ENCODE data around the gene LY6G5B. TPM values are rescaled to one million over a fixed set of nuclear protein-coding genes. Genes with fewer than 3 reads are reported as not detected.

LY6G5B gene
- total RNA-seq, 2 experiments from 2014 or later: 18.1 to 20.1 TPM

DNA sequence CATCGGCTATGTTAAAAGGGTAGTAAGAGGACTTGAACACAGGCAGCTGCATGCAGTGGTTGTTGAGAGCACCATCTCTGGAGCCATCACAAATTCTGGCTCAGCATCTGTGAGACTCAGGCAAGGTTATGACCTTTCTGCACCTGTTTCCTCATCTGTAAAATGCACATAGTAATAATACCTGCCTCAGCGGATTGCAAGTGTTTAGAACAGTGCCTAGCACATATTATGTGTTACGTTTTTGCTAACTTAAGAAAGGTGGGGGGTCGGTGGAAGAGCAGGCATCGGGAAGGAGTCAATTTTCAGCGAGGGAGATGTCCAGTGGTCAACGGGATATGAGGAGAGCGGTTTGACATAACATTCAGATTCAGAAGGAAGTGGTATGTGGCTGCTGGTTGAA lies 8.2 kb downstream of the LY6G5B start:
- POLR2A ChIA-PET: no interaction called here

DNA sequence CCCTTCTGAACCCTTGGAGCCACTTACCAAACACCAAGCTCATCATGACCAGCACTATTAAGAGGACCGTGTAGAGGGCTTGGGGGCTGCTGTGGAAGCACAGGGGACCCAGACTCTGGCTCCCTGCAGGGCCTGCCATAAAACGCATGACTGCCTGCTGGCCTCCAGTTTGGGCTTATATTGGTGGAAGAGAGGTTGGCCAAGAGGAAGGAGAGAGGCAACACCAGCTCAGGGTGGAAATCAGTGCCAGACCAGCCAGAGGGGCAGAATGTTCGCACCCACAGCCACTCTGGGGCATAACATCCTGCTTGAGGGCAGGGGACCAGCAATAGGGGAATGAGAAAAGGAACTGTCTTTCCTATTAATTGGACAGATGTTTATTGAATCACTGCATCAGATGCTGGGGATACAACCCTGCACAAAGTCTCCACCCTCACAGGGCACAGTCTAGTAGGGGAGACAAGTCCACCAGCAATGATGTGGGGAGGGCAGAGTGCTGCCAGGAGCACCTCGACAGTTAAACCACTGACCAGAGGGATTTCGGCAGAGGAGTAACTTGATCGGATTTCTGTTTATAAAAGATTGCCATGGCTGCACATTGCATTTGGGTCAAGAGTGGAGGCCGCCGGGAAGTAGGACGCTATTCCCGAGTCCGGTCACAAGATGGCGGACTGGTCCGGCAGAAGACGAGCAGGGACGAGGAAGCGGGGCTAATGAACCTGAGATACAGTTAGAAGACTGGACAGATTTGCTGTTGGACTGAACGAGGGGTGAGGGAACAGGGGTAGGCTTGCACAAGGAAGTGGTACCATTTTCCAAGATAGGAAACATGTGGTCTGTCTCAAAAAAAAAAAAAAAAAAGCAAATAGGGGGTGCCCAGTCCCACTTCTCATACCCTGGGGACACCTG lies 10.7 kb downstream of the LY6G5B start, which contains the start of gene LY6G5C:
LY6G5C (minus strand) TSS at position 842 of the 909 bp plus-strand sequence; CDS start at position 148, 694 bp downstream.
- POLR2A ChIA-PET: interaction anchor here (0.6 kb wide), 1 partner anchor 17 kb away, joined by 8 read pairs; no protein-coding TSS in a partner anchor
- CTCF ChIA-PET: interaction anchor here (0.6 to 2.2 kb wide), 8 partner anchors 9 to 217 kb away, joined by 3 to 12 read pairs (median 5); partner anchors contain the start of genes ABHD16A, DDAH2 and EHMT2

More for the DNA sequence above, 8.2 kb downstream of the LY6G5B start:
- CTCF ChIA-PET: interaction anchor here (0.9 kb wide), 1 partner anchor 10 kb away, joined by 3 read pairs; no protein-coding TSS in a partner anchor

DNA sequence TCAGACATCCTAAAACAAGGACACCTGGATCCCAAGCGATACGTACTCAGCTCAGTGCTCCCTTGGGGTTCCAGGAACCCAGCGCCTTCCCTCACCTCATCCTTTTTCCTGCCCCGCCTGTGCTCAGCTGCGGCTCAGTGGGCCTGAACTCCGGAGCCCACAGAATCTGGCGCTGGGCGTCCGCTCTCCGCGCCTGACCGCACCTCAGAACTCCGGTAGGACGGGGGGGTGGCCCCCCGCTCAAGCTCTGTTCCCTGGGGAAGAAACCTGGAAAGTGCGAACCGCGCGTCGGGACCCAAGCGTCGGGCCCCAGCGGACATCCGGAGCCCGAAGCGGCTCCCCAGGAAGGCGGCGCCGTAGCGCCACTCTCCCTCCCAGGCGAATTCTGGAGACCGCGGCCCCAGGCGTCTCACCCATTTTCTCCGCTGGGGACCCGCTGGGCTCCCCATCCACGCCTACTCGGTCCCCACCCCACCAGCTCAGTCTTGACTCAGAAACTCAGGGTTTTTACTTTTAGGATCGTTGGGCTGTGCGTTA lies 11.4 kb downstream of the LY6G5B start:
- ChIA-PET POLR2A (interaction anchor here (0.6 kb wide), 1 partner anchor 18 kb away, joined by 8 read pairs; no protein-coding TSS in a partner anchor), CTCF (interaction anchor here (0.7 to 2.2 kb wide), 6 partner anchors 10 to 93 kb away, joined by 3 to 12 read pairs (median 5); partner anchors contain the start of genes ABHD16A and DDAH2)

DNA sequence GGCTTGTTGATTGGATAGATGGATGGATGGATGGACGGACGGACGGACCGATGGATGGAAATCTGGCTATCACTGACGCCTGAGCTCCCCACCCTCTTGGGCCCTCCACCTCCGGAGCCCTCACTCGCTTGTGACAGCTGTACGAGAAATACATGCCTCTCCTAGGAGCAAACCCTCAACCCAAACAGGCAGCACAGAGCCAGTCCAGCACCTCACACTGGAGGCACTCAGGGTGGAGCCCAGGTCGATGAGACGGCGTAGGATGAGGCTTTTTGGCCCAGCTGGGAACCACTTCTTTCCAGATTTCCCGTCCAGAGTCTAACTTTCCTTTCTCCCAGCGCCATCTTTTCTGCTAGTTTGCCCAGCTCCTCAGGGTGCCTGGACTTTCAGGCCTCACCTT lies 13.8 kb downstream of the LY6G5B start:
- ChIA-PET POLR2A (no interaction called here), CTCF (interaction anchor here (1.5 to 1.7 kb wide), 2 partner anchors 10 to 19 kb away, joined by 3 to 4 read pairs; no protein-coding TSS in a partner anchor)

DNA sequence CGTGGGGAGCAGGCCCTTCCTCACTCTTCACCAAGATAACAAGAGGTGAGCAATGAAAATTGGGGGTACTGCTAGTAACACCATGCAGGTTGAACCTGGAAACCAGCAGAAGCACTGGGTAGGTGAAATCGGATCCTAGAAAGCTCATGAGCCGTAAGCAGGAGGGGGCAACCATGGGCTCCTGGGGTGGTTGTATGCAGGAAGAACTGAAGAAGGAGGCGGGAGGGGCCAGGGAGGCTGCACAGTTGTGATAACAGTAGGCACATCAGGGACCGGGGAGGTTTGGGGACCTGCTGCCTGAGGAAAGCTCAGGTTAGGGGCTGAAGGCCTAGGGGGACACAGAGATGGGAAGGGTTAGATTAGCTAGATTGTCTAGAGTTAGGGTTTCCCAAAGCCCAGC lies 16.7 kb downstream of the LY6G5B start:
- ChIA-PET POLR2A (no interaction called here), CTCF (no interaction called here)

DNA sequence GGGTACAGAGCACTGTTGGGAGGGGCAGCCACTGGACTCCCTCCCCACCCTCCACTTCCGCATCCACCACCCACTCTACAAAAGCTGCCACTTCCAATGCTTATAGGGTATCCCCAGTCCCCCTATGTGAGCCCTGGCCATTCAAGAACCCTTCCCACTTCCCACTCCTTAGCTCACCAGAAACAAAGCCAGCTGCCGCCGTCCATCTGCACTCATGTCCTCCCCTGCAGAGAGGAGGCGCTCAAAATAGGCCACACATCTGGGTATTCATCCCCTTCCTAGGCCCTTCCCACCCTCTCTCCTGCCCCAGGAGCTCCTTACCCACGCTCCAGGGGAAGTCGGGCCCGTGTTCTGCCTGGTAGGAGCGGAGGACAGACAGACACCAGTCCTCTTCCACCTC lies 17.5 kb downstream of the LY6G5B start:
- POLR2A ChIA-PET: interaction anchor here (0.5 kb wide), 1 partner anchor 9 kb away, joined by 5 read pairs; no protein-coding TSS in a partner anchor
- CTCF ChIA-PET: no interaction called here

DNA sequence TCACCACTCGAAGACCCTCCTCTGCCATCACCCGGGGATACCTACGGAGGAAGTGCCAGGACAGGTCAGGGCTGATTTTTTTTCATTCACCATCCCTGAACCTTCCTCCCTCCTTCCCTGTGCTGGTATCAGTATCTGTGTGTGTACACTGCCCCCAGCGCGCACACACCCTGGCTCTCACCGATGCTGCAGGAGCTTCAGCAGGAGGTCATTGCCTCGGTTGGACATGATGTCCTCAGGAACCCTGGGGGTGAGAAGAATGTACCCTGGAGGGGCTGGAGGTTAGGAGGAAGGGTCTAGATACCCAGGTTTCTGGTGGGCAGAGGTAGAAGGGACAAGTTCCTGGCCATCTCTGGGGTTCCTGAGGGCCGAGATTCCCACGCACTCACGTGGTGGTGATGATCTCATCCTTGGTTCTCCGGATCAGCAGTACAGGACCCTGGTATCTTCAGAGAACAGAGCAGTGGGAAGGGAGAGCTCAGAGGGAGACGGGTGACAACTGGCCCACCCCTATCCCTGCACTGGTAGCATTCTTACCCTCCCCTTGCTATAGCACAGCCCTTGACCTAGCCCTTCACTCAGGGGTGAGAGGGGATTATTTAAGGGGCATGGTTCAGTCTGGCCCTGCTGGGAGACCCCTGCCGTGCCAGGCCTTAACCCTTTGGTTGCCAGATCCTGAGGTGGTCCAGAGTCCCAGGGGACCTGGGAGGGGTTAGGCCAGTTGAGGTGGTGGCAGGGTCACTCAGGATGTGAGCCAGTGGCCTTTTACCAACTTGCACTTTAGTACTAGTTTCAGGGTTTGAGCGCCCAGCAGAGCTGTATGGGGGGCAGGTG lies 18.3 kb downstream of the LY6G5B start:
- CTCF ChIA-PET: no interaction called here
- POLR2A ChIA-PET: no interaction called here

DNA sequence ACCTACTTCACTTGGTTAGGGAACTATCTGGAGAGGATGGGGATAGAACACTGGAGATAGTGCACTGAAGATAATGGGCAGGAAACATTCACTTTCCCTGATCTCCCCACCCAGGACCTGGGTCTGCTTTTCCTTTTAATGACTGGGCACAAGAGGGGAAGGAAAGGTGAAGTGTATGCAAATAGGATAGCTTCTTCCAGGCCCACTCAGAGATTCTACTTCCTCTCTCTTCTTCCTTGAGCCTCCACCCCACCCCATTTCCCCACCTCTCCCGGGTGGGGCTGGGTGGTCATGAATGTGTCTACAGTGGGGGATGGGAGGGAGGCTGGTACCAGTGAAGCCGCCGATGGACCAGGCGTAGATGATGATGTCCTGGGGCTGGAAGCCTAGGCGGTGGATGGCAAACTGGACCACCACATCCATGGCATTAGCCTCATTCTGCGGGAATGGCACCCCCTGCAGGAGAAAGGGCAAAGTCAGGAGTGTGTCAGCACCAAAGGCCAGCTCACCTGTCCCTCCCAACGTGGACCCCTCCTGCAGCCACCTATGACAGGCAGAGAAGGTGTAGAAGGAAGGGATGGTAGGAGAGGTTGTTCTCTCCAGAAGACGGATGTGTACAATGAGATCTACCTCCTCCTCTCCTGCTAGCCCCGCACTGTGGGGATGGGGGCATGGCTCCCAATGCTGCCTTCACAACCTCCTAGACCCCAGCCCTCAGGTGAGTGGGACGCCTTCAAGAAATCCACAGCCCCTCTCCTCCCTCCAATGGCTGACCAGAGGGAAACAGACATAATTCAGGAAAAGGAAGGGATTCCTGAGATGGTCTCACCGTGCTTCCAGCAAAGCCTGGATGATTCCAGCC lies 19.7 kb downstream of the LY6G5B start:
- ChIA-PET CTCF (interaction anchor here (1.3 kb wide), 1 partner anchor 9 kb away, joined by 3 read pairs; no protein-coding TSS in a partner anchor), POLR2A (no interaction called here)

DNA sequence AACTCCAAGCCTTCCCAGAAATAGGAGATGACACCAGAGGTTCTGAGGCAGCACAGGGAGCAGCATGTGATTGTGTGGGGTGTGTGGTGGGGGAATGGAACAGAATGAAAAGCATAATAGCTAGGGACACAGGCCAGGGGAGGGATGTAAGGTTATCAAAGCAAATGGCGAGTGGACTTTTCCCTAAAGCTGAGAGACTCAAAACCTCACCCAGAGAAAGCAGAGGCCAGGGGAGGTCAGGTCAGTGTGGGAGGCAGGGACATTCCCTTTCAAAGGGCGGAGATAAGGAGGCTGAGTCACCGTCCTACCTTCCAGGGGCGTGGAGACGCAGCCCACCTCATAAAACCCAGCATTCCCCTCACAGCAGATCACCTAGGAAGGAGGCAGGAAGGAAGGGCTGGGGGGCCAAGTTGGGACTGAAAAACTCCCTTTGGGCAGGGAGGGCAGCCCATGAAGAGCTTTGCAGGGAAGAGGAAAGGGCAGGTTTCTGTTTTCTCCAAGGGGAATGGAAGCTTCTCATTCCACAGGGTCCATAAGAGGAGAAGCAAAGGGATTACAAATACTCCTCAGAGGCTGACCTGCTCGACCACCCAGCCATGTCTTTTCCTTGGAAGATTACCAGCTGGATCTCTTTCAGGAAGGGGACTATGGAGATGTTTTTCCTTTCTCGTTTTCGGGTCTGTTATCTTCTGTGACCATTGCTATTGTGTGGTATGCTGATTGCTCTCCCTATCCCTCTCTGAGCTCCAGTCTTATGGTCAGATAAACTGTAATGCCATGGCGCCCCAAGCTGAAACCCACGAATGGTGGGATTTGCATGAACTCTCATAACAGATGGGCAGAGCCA lies 20.7 kb downstream of the LY6G5B start:
- CTCF ChIA-PET: interaction anchor here (0.5 to 1.9 kb wide), 4 partner anchors 10 to 45 kb away, joined by 3 to 7 read pairs (median 3); partner anchors contain the start of gene LY6G5C
- POLR2A ChIA-PET: interaction anchor here (0.6 kb wide), 1 partner anchor 1628 kb away, joined by 3 read pairs; no protein-coding TSS in a partner anchor

DNA sequence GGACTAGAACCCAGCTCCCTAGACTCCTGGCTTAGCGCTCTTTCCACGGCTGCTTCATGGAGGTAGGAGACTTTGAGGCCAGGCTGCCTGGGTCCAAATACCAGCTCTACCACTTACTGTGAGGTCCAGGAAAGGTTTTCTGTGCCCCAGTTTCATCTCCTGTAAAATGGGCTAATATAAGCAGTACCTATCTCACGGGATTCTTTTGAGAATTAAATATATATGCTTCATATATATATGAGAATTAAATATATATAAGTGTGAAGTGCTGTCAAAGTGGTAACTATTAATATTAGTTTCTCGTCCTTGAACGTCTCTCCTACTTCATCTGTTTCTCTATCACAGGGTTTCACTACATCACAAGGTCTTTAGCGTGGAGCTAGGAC lies 21.3 kb downstream of the LY6G5B start:
- ChIA-PET CTCF (interaction anchor here (0.5 to 1.9 kb wide), 3 partner anchors 10 to 44 kb away, joined by 3 to 7 read pairs (median 3); partner anchors contain the start of gene LY6G5C), POLR2A (no interaction called here)

DNA sequence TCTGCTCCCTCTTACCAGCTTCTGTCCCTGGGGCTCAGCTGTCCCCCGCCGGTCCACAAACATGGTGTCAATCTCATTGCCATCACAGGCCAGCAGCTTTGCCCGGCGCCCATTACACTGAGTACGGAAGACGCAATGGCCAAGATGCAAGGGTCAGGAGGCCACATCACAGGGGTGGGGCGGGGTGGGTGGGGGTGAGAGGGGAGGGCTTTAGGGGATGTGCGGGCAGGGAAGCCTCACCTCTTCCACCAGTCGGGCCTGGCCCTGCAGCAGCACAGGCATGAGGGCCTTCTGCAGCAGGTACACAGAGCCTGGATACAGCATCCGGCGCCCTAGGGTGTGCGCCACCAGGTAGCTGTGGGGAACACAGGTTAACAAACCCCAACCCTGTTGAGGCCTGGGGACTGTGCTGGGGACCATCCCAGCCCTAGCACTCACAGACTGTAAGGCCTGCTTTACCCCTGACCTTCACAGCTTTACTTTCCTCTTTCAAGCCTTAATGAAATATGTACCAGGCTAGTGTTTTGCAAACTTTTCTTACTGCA lies 21.9 kb downstream of the LY6G5B start:
- POLR2A ChIA-PET: no interaction called here

DNA sequence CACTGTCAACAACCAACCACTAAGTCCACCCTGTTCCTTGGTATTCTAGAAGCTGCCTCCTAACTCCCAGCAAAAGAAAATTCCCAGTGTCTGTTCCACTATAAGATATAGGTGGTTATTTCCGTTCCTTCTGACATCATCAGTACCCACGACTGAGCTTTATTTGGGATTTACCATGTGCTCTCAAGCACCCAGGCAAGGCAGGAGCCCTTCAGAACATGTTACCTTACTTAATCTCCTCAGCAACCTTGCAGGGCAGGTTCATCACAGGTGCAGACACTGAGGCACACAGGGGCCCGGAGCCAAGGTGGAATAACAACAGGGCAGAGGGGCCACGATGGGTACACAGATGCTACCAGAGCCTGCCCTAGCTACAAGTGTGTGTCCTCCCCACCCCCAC lies 22.6 kb downstream of the LY6G5B start:
- ChIA-PET CTCF (interaction anchor here (1.4 to 1.9 kb wide), 2 partner anchors 12 to 24 kb away, joined by 3 to 7 read pairs; partner anchors contain the start of gene LY6G5C), POLR2A (no interaction called here)

More for the DNA sequence above, 21.9 kb downstream of the LY6G5B start:
- CTCF ChIA-PET: interaction anchor here (1.4 to 1.9 kb wide), 2 partner anchors 11 to 23 kb away, joined by 3 to 7 read pairs; partner anchors contain the start of gene LY6G5C

DNA sequence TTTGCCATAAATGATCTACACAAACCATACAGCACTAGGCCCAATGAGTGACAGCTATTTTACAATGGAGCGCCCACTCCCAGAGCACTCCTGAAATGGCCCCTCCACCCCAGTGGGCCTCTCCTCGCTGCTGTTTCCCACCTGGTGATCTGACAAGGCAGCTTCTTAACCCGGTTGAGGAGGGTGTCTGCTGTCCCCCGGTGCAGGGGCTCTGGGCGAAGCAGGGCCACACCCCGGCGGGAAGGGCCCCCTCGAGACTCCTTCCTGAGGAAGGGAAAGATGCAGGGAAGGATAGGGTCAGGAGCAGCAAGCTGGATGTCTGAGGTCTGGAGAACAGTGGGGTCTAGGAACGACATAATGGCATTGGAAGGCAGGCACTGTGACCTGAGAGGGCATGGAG lies 23.1 kb downstream of the LY6G5B start:
- ChIA-PET POLR2A (interaction anchor here (0.5 kb wide), 1 partner anchor 40 kb away, joined by 3 read pairs; no protein-coding TSS in a partner anchor), CTCF (interaction anchor here (0.6 to 2.5 kb wide), 4 partner anchors 9 to 226 kb away, joined by 3 to 8 read pairs (median 3); no protein-coding TSS in a partner anchor)

DNA sequence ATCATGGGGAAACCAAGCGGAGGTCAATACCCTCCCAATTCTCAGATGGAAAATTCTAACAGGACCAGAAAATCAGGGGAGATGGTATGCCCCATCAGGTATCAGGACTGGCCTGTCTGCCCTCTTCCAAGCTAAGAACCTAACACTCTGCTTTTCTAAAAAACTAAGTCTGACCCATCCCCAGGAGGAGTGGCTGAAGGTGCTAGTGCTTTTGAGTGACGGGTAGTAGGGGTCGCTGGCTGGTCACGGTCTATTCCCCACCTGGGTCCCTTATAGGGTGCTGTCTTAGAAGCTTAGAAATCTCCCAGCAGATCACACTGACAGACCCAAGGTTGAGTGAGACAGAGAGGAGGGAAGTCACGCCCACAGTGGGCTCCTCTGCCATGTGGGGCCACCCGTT lies 23.8 kb downstream of the LY6G5B start:
- ChIA-PET CTCF (interaction anchor here (0.6 to 2.5 kb wide), 4 partner anchors 9 to 97 kb away, joined by 3 to 8 read pairs (median 4); partner anchors contain the start of gene LY6G5C), POLR2A (interaction anchor here (0.5 to 0.9 kb wide), 3 partner anchors 10 to 137 kb away, joined by 3 to 7 read pairs (median 3); partner anchors contain the start of gene ABHD16A)

DNA sequence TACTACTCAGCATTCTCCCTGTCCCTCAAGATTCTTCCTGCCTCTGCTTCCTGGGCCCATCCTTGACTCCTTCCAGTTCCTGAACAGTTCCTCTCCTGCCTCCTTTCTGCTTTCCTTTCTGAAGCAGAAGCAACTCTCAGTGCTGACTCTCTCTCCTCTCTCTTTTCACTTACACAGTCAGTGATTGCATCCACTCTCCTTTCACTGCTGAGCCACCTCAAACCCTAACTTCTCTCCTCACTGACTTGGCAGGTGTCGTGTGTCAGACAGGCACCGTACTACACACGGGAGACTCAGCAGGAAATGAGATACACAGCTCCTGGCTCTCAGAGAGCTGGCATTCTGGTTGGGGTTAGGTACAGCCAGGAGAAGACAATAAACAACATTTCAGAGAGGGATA lies 27.8 kb downstream of the LY6G5B start:
- CTCF ChIA-PET: no interaction called here
- POLR2A ChIA-PET: no interaction called here

DNA sequence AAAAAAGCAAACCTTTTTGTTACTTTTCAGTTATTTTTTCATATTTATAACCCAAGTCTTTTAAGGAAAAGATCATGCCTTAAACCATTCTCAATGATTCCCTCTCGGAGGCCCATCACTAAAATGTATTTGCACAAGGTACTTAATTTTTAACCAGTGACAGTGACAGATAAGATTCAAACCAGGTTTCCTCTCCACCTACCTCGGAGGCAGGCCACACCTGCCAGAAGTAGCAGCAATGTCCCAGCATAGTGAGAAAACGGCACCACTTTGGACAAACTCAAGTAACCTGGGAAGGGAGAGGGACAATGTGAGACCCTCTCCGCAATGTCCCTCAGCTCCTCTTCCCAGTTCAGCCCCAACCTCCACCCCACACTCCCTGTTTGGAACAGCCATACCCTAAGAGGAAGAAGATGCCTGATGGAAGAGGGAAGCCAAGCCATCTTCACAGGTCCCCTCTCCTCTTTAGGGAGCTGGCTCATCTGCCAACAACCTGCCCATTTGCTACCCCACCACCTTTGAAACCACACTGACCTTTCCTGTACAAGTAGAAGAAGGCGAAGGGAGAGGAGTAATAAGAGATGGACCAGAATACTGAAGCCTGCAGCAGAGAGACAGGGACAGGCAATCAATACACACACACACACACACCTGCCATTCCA lies 31.1 kb downstream of the LY6G5B start:
- ChIA-PET CTCF (no interaction called here), POLR2A (interaction anchor here (0.6 kb wide), 1 partner anchor 134 kb away, joined by 5 read pairs; no protein-coding TSS in a partner anchor)
